SH-SY5Y (cell line): ENCODE data around the gene TBC1D8.

Experiments used
- GATA2 ChIP-seq: IDR thresholded peaks from 2 replicates; pipeline ENCODE4 v1.6.1; 2011; ENCODE audit warnings: mild to moderate bottlenecking, low read depth, low read length
- GATA3 ChIP-seq: IDR thresholded peaks from 2 replicates; pipeline ENCODE4 v1.6.1; 2011; ENCODE audit warnings: low read depth, mild to moderate bottlenecking, low read length, moderate library complexity

DNA sequence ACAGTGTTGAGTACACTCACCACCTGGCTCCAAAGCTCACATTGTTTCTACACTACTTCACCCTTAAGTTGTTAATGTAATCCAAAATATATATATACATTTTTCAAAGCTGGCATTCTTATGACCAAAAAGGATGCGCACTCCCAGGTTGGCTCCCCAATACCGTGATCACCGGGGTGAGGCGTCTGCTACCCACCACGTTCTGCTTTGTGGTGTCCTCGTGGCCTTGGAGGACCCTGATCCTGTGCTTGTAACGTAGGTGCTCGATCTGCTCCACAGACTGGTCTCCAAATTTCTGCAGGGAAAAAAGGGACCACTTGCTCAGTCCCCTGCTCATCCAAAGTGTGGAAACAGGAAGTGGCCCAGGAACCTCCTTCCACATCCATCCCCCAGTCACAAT, 123.3 kb downstream of the TBC1D8 start:
- TF ChIP-seq GATA2 (no peak), GATA3 (no peak)
